Neural progenitor cell (in vitro differentiated cells): ENCODE data around the gene KMT2C. TPM values are rescaled to one million over a fixed set of nuclear protein-coding genes. Genes with fewer than 3 reads are reported as not detected.
"Not testable (repeated sequence)": the region's sequence is repeated elsewhere in the genome, so short reads cannot be mapped to it uniquely, and the experiment has no call there.

Experiments used
- DNase-seq: peaks from one replicate; pipeline ENCODE4 v3.0.0-alpha.2; 2016; ENCODE audit warnings: low spot score
- H2AFZ ChIP-seq: fragments of 200-600 bp; sonication (generic); replicated peaks from 2 replicates; pipeline ENCODE4 v1.6.1; 2016; ENCODE audit warnings: antibody characterized with exemption
- H3F3A ChIP-seq: fragments of 200-600 bp; sonication (generic); 2 replicates; pipeline ENCODE4 v1.6.1; 2016; ENCODE audit warnings: antibody characterized with exemption, low read depth
- H3K27ac ChIP-seq: fragments of 200-600 bp; sonication (generic); 2 replicates; pipeline ENCODE4 v1.5.1; 2016; ENCODE audit warnings: mild to moderate bottlenecking
- H3K27me3 ChIP-seq: fragments of 200-600 bp; sonication (generic); 2 replicates; pipeline ENCODE4 v1.6.1; 2016; ENCODE audit warnings: mild to moderate bottlenecking, moderate library complexity
- H3K36me3 ChIP-seq: fragments of 200-600 bp; sonication (generic); 2 replicates; pipeline ENCODE4 v1.5.1; 2016
- H3K4me1 ChIP-seq: fragments of 200-600 bp; sonication (generic); 2 replicates; pipeline ENCODE4 v1.6.1; 2016; ENCODE audit warnings: mixed run types
- H3K4me2 ChIP-seq: fragments of 200-600 bp; sonication (generic); 2 replicates; pipeline ENCODE4 v1.6.1; 2016
- H3K4me3 ChIP-seq: fragments of 200-600 bp; sonication (generic); 2 replicates; pipeline ENCODE4 v1.5.1; 2016
- H3K79me2 ChIP-seq: fragments of 200-600 bp; sonication (generic); 2 replicates; pipeline ENCODE4 v1.6.1; 2016; ENCODE audit warnings: low read depth
- H3K9ac ChIP-seq: fragments of 200-600 bp; sonication (generic); 2 replicates; pipeline ENCODE4 v1.6.1; 2016
- H3K9me3 ChIP-seq: fragments of 200-600 bp; sonication (generic); 2 replicates; pipeline ENCODE4 v1.5.1; 2016; ENCODE audit warnings: low read depth
- H4K20me1 ChIP-seq: fragments of 200-600 bp; sonication (generic); 2 replicates; pipeline ENCODE4 v1.6.1; 2016; ENCODE audit warnings: low read depth
- H3K27ac Mint-ChIP-seq: 3 replicates; pipeline ENCODE4 v1.8.0; 2021; ENCODE audit warnings: mixed read lengths
- H3K27me3 Mint-ChIP-seq: 2 replicates; pipeline ENCODE4 v1.8.0; 2022; ENCODE audit warnings: low read depth, mild to moderate bottlenecking, inconsistent platforms, moderate library complexity, mixed read lengths; ENCODE audit not compliant: insufficient read depth
- H3K36me3 Mint-ChIP-seq: 3 replicates; pipeline ENCODE4 v1.8.0; 2021; ENCODE audit warnings: mixed read lengths
- H3K4me1 Mint-ChIP-seq: 3 replicates; pipeline ENCODE4 v1.8.0; 2021; ENCODE audit warnings: mixed read lengths
- H3K4me3 Mint-ChIP-seq: 3 replicates; pipeline ENCODE4 v1.8.0; 2021; ENCODE audit warnings: mild to moderate bottlenecking, moderate library complexity, mixed read lengths
- H3K9me3 Mint-ChIP-seq: 3 replicates; pipeline ENCODE4 v1.8.0; 2020; ENCODE audit warnings: mixed read lengths
- EZH2 ChIP-seq: fragments of 200-600 bp; sonication (generic); IDR thresholded peaks from 2 replicates; pipeline ENCODE4 v1.6.1; 2017; ENCODE audit warnings: antibody characterized with exemption, mild to moderate bottlenecking, moderate library complexity
- EZH2phosphoT487 ChIP-seq: fragments of 200-600 bp; sonication (generic); IDR thresholded peaks from 2 replicates; pipeline ENCODE4 v1.6.1; 2017; ENCODE audit warnings: antibody characterized with exemption
- total RNA-seq: library from RNA; depleted of rRNA; stranded (reverse); fragments of >200 nt; gene quantifications from 2 replicates; pipeline ENCODE4 v1.2.3, GENCODE V29; 2015; ENCODE audit warnings: low replicate concordance
- TF ChIP-seq, protein P1 (sequence below): fragments of 200-600 bp; sonication (generic); IDR thresholded peaks from 2 replicates; pipeline ENCODE4 v1.5.1; 2017; ENCODE audit warnings: antibody characterized with exemption, mild to moderate bottlenecking

KMT2C gene
- total RNA-seq, 1 donor from 2014 or later: 26.4 TPM

DNA sequence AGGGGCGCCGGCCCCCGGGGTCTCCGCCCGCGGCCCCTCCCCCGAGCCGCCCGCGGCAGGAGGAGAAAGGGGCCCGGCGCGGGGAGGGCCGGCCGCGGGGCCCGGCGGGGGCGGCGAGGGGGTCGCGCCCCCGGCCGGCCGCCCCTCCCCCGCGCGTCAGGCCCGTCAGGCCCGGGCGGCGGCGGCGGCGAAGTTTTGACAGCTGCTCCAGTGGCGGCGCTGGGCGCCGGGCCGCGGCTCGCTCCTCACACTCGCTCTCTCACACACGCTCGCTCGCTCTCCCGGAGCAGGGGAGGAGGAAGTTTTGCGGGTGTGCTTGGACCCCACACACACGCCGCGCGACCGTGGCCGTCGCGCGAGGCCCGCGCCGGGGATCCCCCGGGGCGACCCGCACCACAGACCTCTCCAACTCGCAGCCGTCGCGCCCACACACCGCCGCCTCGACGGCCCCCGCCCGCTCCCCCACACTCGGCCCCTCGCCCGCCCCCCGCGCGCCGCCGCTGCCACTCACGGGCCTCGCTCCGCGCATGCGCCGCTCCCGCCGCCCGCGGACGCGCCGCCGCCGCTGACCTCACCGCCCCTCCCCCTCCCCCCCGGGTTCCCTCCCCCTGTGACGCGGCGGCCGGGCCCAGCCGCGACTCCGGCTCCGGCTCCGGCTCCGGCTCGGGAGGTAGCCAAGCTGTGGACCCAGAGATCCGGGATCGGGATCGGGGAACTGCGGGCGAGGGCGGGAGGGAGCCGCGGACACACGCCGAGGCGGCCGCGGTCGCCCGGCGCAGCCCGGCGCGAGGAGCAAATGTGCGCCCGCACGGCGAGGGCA, 518 bp upstream of the KMT2C start:
- Histone ChIP-seq H3K27ac (peak overlapping the region; percentile 86), H3K27me3 (peaks cover 11% of the 10 kb centered on the region), H2AFZ (peak overlapping the region; percentile 84), H3K4me1 (peaks cover 26% of the 10 kb centered on the region), H3K9me3 (no peaks in the 10 kb centered on the region), H3K4me2 (peak overlapping the region; percentile 77), H3K36me3 (no peaks in the 10 kb centered on the region), H3F3A (peaks cover 23% of the 10 kb centered on the region), H3K9ac (no peak overlapping the region), H3K79me2 (peaks cover 39% of the 10 kb centered on the region), H4K20me1 (peaks cover 38% of the 10 kb centered on the region), H3K4me3 (peak overlapping the region; percentile 78)
- peak; percentile 57 for TF ChIP-seq EZH2
- TF ChIP-seq EZH2phosphoT487: peak; percentile 39
- TF ChIP-seq, protein P1, sequence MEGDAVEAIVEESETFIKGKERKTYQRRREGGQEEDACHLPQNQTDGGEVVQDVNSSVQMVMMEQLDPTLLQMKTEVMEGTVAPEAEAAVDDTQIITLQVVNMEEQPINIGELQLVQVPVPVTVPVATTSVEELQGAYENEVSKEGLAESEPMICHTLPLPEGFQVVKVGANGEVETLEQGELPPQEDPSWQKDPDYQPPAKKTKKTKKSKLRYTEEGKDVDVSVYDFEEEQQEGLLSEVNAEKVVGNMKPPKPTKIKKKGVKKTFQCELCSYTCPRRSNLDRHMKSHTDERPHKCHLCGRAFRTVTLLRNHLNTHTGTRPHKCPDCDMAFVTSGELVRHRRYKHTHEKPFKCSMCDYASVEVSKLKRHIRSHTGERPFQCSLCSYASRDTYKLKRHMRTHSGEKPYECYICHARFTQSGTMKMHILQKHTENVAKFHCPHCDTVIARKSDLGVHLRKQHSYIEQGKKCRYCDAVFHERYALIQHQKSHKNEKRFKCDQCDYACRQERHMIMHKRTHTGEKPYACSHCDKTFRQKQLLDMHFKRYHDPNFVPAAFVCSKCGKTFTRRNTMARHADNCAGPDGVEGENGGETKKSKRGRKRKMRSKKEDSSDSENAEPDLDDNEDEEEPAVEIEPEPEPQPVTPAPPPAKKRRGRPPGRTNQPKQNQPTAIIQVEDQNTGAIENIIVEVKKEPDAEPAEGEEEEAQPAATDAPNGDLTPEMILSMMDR: no peak
- no peaks in the 10 kb centered on the region for H3K36me3 Mint-ChIP-seq
- DNase-seq: peak; percentile 97
- peak overlapping the region; percentile 90 for H3K4me3 Mint-ChIP-seq
- peaks cover 2% of the 10 kb centered on the region for H3K9me3 Mint-ChIP-seq
- peaks cover 5% of the 10 kb centered on the region for H3K27me3 Mint-ChIP-seq
- peaks cover 24% of the 10 kb centered on the region for H3K4me1 Mint-ChIP-seq
- no peak overlapping the region for H3K27ac Mint-ChIP-seq

DNA sequence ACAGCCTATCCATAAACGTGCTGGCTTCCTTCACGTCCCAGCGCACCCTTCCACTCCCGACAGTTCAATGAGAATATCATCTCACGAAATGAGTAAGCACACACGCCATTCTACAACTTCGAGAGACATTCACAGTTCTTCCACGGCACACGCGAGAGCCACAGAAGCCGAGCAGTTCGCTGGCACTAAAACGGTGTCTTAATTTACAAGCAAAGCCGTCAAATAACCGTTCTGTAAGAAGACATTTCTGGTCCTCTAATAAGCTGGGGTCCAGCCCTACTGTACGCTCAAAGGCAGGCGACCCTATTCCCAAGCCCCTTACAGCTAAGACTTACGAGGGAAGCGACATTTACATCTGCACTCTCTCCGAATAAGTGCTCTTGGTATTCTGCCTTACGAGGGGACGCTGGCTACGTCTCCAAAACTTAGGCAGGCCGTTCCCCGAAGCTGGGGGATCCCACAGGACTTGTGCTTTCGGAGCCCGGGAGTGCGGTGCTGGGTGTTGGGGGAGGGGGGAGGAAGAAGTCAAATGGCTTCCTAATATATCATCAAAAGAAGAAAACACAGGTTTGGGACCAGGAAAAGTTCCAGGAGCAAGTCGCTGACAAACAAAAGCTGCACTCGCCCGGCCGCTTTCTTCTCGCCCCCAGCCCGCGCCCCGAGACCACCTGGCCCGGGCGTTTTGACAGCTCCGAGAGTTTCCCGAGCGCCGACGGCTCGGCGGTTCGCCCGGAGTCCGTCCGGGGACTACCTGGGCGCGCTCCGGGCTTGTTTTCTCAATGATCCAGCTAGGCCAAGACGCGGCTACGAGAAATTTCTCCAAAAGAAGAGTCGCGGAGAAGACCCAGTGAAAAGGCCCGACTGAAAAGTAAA, 1.1 kb downstream of the KMT2C start:
- peaks cover 55% of the 10 kb centered on the region for H3K79me2 ChIP-seq
- peak overlapping the region; percentile 99 for H3K4me3 ChIP-seq
- peaks cover 11% of the 10 kb centered on the region for H3K27me3 ChIP-seq
- peak overlapping the region; percentile 91 for H3K4me2 ChIP-seq
- Mint-ChIP-seq H3K4me1 (peaks cover 28% of the 10 kb centered on the region), H3K27ac (peak overlapping the region; percentile 2), H3K4me3 (peak overlapping the region; percentile 96)
- not testable (repeated sequence) for H3K9me3 ChIP-seq, H3K9me3 Mint-ChIP-seq, H3K27me3 Mint-ChIP-seq, H3K36me3 ChIP-seq, H3K27ac ChIP-seq, H2AFZ ChIP-seq, H3K36me3 Mint-ChIP-seq
- peaks cover 23% of the 10 kb centered on the region for H3F3A ChIP-seq
- H3K4me1 ChIP-seq: peaks cover 26% of the 10 kb centered on the region
- peaks cover 50% of the 10 kb centered on the region for H4K20me1 ChIP-seq
- DNase-seq: peak; percentile 61
- peak overlapping the region; percentile 55 for H3K9ac ChIP-seq

DNA sequence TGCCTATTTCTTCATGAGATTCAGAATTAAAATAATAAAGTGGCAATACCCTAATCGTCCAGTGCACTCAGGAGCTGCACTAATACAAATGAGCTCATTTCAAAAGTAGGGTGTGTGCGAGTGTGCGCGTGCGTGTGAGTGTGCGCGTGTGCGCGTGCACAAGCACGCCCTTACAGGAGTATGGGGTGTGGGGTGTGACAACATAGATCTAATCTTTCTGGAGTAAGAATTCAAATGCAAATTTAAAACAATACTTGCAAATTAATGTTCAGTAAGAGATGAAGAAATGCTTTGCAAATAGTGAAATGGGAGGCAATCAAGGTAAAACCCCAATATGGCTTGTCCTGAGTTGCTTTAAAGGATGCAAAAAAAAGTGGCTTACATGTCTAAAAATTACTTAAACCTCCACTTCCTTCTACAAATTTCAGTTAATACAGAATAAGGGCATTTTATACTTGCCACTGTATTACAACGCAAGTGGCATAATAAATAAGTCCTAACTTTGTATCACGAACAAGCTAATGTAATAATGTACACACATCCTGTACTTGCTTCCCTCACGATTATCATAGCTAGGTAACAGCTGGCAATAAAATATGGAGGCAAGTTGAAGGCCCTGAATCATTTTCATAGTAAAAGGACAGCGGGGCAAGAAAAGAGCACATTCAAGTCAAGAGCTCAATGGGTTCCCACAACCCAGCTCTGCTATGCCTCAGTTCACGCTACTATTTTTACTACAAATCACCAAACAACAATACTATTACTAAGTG, 1.9 kb downstream of the KMT2C start:
- Histone ChIP-seq H3K79me2 (peaks cover 63% of the 10 kb centered on the region), H4K20me1 (peaks cover 58% of the 10 kb centered on the region), H3K4me3 (peak overlapping the region; percentile 99), H3K9ac (peak overlapping the region; percentile 55), H3F3A (peaks cover 23% of the 10 kb centered on the region), H3K4me2 (peak overlapping the region; percentile 91), H3K27me3 (peaks cover 11% of the 10 kb centered on the region), H3K4me1 (peaks cover 26% of the 10 kb centered on the region)
- H3K4me1 Mint-ChIP-seq: peaks cover 29% of the 10 kb centered on the region
- not testable (repeated sequence) for H3K9me3 ChIP-seq, H2AFZ ChIP-seq, H3K27me3 Mint-ChIP-seq, H3K36me3 ChIP-seq, H3K36me3 Mint-ChIP-seq, H3K27ac ChIP-seq, H3K9me3 Mint-ChIP-seq
- peak overlapping the region; percentile 2 for H3K27ac Mint-ChIP-seq
- peak; percentile 8 for DNase-seq
- H3K4me3 Mint-ChIP-seq: peak overlapping the region; percentile 96

DNA sequence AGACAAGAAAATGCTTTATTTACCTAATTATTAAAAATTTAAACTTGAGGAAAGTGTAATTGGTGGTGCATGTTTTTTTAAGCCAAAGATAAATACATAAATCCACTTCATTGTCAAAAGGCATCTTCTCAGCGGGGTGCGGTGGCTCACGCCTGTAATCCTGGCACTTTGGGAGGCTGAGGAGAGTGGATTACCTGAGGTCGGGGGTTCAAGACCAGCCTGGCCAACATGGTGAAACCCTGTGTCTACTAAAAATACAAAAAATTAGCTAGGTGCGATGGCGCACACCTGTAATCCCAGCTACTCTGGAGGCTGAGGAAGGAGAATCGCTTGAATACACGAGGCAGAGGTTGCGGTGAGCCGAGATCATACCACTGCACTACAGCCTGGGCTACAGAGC, 3.1 kb downstream of the KMT2C start:
- H3K4me1 Mint-ChIP-seq: peaks cover 34% of the 10 kb centered on the region
- not testable (repeated sequence) for DNase-seq, H2AFZ ChIP-seq, H3K27me3 Mint-ChIP-seq, H3K9me3 ChIP-seq, H3K4me3 ChIP-seq, H3K27ac Mint-ChIP-seq, H3K27ac ChIP-seq, H3K36me3 Mint-ChIP-seq, H3K9ac ChIP-seq, H3K36me3 ChIP-seq, H3K27me3 ChIP-seq, H3K9me3 Mint-ChIP-seq
- H3K4me2 ChIP-seq: peak overlapping the region; percentile 91
- peaks cover 75% of the 10 kb centered on the region for H3K79me2 ChIP-seq
- peaks cover 69% of the 10 kb centered on the region for H4K20me1 ChIP-seq
- peaks cover 18% of the 10 kb centered on the region for H3F3A ChIP-seq
- H3K4me1 ChIP-seq: peaks cover 26% of the 10 kb centered on the region
- H3K4me3 Mint-ChIP-seq: peak overlapping the region; percentile 96
